Myocyte (in vitro differentiated cells): ENCODE data around the gene SH3BP4. TPM values are rescaled to one million over a fixed set of nuclear protein-coding genes. Genes with fewer than 3 reads are reported as not detected.

Experiments used
- DNase-seq: peaks from one replicate; pipeline ENCODE4 v3.0.0-alpha.2; 2012; ENCODE audit warnings: low read depth
- total RNA-seq: library from RNA; depleted of rRNA; stranded (reverse); fragments of >200 nt; gene quantifications from 2 replicates; pipeline ENCODE4 v1.2.3, GENCODE V29; 2014

Gene SH3BP4
- total RNA-seq, 1 donor from 2014 or later = 20.0 TPM

DNA sequence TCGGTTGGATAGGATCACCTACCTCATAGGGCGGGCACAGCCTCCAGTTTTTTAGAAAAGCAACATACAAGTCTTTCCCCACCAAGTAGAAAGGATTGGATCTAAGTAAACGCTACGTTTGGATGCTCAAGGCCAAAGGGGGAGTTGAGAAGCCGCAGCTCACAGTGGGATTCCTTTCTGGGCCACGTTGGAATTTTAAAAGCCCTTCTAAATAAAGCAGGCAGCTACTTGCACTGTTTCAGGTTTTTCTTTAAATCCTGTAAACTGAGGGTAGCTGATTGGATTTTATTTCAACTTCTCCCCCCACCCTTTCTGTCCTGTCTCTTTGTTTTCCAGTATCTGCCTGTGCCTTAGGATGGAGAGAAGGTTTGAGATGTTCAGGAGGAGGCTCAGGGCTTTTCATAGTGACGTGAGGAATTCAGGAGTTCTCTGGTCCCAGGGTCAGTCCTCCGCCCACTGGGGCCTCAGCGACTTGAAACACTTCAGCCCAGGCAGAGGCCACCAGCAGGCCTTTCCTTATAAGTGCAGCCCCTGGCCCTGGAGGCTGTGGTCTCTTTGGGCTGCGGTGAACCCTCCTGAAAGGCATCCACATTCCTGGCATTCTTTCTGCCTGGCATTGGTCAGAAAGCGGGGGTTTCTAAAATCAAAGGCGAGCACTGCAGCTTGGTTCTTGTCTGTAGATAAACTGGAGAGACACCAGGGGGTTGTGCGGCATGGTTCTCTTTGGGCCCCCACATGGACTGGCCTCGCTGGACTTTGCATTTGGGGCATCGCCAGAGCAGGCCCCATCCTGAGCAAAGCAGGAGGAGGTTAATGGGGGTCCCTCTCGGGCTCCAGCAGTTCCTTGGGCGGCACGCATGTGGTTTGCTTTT, 44.5 kb downstream of the SH3BP4 start:
- peak; percentile 93 for DNase-seq

DNA sequence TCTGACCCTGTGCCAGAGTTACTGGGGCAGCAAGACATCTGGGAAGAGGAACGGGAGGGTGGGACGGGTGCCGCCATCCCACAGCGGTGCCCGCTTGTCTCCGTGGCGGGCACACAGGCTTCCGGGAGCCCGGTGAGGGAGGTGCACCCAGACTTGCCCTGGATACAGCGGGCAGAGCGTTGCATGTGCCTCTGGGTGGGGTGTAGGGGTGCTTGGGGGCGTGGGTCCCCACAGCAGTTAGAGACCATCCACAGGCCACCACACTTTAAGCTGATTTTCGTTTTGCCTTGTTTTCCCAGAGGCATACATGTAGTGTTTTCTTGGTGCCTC, 45.1 kb downstream of the SH3BP4 start:
- DNase-seq = no peak

DNA sequence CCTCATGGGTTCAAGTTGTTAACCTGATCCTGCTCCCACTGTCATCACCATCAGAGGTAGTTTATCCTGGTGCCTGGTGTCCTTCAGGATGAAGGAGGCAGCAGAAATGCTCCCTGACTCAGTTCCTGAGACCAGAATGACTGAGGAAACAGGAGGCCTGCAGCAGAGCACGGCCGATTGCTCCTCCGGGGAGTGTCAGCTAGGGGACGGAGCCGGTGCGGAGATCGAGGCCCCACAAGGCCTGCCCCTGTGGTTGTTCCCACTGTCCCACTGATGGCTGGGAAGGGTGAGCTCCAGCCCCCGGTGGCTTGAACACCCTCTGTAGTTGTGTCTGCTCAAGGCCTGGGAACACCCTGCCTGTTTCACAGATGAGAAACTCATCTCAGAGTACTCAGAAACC, 45.6 kb downstream of the SH3BP4 start:
- DNase-seq = no peak

DNA sequence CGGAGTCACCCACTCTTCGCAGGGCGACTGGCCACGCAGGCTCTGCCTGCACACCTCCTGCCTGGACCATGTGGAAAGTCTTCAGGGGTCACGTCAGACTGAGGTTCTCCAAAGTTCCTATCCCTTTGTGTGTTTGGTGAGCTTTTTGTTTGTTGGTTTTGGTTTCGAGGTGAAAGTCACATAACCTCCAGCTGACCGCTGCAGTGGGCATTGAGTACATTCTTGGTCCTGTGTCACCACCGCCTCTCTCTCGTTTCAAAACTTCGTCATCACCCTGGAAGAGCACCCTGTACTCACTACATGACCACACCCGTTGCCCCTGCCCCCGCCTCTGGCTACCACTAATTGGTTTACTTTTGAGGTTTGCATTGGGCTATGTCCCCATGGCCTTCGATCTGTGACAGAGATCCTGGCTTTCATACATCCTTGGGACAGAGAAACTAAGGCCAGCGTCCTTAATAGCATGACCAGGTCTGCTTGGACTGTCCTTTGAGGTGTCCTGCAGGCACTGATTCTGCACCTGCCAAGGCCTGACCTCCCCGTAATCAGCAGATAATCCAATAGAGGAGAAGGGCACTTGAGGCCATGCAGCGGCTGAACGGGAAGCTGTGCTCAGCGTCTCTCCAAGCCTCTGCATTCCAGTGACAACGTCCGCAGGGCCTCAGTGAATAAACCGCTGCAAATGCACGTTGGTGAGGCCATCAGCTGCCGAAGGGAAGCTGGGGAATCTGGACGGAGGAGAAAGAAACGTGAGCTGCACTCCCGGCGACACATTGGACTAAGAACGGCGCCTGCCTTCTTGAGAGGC, 46.8 kb downstream of the SH3BP4 start:
- DNase-seq = peak; percentile 76

DNA sequence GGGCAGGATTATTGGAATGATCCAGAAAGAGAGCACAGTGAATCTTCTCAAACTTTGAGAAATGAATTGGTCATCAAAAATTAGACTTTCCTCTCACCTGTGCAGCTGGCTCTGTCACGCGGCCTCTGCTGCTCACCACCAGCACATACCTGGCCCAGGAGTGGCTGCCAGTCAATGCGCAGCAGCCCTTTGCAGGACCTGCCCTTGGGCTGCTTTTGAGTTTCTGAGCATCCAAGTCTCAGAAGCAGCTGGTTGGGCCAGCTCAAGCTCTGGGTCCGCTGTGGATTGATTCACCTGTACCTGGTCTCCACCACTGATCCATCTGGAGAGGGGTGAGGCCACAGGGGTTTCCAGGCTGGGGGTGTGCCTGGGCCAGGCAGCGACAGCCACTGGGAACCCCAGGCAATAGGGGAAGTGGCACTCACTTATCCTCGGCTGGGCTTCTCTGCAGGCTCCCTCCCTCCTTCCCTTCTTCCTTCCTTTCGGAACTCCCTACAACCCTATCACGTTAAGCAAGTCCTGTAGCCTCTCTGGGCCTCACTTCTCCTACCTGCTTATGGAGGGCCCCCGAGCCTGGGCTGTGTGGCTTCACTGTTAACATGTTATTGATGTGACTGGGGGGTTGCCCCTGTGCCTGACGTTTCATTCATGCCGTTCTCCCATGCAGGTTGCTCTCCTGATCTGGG, 48.1 kb downstream of the SH3BP4 start:
- no peak for DNase-seq

DNA sequence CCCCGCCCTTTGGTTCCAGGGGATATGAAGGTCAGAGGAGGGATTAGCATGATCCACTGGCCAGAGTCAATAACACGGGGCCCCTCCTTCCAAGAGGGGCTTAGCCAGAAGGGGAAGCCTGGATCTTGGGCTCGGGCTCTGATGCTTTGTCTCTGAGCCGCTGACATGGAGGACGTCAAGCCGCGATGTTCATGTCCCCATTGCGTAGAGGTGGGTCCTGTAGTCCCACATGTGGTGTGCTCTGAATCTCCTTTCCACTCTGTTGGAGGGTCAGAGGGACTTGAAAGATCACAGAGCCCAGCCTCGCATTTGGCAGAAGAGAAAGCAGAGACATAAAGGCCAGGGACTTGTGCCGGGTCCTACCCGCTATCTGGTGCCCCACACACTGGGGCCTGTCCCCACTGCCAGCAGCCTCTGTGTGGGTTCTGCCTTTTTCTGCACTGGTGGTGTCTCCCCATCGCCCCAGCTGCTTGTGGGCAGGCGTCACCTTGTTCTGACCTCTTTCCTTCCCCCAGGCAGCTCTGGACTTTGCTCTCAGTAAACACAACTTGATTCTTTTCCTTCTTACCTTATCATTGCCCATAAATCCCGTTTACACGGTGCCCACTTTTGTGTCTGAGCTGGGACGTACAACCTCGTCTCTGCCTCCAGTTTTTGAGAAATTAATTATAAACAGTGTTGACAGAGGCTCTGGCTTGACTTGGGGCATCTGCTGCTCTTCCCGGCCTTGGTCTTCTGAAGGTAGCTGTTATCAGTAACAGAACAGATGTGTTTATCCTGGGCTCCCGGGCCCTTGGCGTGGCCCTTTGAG, 48.8 kb downstream of the SH3BP4 start:
- DNase-seq = no peak

DNA sequence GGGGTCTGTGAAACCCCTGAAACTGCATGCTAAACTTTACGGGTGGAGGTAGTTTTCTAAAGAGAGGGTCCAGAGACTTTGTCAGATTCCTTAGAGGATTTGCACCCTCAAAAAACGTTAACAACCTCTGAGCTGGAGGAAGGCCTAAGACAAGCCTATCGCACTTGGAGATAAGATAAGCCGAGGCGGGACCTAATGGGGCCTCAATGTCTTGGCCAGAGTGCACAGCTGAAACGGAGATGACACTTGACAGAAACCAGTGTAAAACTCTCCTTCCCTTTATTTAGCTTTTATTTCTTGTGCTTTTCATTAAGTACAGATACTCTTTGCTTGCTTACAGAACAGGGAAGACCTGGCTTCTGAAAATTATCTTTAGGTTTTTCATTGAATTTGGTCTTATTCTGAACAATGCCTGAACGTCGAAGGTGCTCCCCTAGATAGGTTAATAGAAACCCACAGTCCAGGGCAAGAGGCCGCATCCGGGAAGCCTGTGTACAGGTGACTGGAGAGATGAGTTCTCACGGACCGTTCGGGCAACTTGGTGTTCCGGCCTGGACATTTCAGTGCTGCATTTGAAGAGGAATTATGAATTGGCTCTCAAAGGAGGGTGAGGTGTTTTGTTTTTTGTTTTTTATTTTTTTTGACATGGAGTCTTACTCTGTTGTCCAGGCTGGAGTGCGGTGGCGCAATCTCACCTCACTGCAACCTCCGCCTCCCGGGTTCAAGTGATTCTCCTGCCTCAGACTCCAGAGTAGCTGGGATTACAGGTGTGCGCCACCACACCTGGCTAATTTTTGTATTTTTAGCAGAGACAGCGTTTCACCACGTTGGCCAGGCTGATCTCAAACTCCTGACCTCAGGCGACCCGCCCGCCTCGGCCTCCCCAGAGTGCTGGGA, 49.7 kb downstream of the SH3BP4 start:
- DNase-seq = no peak

DNA sequence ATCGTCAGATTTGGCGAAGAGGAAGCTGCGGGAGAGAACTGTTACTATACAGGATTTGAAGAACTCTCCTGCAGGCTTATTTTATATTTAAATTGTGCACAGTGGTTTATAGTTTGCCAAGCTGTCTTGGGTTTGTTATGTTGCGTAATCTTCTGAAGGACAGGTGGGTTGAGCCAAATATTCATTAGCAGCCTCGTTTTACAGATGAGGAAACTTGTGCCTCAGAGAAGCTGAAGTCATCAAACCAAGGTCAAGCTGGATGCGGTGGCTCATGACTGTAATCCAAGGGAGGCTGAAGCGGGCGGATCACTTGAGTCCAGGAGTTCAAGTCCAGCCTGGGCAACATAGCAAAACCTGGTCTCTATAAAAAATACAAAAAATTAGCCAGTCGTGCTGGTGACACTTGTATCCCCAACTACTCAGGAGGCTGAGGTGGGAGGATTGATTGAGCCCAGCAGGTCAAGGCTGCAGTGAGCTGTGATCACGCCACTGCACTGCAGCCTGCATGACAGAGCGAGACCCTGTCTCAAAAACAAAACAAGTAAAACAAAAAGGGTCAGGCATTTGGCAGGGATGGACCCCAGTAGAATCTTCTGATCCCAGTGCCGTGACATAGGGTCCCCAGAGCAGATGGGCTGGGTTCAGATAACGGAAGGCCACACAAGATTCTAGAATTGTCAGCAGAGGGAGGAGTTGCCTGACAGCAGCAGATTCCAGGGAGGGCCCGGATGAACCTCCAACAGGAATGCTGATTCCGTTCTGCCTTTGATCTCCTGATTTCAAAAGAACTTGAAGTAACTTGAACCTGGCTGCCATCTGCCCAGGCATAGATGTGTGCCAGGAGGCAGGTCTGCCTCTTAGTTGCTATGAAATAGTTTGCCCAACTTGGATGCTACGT, 50.6 kb downstream of the SH3BP4 start:
- DNase-seq = no peak

DNA sequence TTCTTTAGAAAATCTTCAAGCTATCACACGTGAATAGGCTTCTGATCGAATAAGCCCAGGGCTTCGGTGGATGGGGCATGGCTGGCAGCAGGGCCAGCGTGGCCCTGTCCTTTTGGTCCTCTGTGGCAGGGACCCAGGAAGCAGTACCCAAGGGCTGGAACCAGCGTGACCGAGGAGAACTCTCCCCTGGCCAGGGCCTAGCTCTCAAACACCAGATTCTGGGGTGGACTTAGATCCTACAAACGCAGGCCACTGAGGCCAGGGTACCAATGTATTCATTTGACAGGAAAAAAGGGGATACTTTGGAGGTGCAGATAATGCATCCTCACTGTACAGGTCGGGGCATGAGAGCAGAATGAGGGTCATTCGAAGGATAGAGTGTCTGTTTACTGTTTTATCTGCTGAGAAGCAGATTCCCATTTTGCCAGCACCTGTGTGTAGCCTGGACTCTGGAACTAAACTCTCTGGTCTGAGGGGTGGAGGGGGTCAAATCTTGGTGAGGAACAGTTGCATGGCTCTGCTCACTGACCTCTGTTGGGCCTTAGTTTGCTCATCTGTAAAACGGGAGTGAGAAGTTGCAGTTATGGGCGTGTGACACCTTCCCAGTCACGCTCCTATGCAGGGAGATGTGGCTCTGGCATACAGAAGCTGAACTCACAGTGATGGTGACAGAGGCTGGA, 51.4 kb downstream of the SH3BP4 start:
- DNase-seq = no peak

DNA sequence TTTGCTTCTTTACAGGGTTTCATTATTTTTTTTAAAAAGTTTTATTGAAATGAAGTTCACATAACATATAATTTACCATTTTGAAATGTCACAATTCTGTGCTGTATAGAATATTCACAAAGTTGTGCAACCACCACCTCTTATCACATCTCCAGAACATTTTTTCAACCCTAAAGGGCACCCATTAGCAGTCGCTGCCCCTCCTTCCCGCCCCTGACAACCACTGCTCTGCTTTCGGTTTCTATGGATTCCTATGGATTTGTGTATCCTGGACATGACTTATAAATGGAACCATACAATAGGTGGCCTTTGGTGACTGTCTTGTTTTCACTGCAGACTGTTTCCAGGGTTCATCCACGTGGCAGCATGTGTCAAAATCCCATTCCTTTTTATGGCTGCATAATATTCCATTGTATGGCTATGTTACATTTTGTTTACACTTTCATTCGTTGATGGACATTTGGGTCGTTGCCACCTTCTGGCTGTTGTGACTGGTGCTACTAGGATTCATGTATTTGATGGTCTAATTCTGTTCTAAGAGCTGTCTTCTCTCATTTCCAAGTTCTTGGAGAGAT, 52.6 kb downstream of the SH3BP4 start:
- no peak for DNase-seq

DNA sequence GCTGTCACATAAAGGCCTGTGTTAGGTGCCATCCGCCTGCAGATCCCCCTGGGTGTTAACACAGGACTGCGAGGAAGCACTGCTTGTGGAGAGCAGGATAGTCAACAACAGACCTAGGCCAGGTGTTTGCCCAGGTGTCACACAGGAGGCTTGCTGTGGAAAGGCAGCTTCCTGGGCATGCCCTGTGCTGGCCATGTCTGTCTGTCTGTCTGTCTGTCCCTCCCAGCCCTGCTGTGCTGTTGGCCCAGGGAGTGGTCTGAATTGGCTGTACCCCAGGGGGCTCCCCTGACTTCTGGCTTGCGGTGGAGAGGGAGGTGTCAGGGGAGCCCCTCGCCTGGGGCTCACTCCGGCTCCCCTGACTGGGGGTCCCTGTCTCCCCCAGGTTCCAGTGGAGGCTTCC, 53.2 kb downstream of the SH3BP4 start:
- no peak for DNase-seq

DNA sequence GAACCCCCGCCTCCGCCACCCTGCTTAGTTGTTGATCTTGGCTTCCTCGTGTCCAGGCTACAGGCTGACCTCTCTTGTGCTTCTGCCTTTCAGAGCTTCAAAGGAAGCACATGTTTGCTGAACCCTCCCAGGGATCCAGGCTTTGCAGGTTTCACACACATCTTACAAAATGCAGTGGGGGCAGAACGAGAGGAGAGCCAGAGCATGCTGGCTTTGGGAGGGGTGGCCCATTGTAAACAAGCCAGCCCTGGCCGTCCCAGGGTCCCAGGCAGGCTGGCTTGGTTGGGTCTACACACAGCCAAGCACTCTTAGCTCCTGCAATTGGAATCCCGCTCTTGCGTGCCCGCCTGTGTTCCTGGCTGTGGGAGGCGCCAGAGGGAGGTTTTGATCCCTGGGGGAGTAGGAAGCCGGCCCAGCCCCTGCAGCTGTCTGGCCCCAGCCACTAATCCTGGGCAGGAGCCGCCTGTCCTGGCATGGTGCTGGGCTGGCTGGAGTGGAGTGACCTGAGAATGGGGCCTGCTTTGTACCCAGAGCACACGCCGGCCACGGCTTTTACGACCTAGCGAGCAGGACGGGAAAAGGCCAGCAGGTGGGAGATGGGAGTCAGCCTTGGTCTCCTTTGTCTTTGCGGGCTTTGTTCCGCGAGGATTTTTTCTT, 53.9 kb downstream of the SH3BP4 start:
- peak; percentile 96 for DNase-seq

DNA sequence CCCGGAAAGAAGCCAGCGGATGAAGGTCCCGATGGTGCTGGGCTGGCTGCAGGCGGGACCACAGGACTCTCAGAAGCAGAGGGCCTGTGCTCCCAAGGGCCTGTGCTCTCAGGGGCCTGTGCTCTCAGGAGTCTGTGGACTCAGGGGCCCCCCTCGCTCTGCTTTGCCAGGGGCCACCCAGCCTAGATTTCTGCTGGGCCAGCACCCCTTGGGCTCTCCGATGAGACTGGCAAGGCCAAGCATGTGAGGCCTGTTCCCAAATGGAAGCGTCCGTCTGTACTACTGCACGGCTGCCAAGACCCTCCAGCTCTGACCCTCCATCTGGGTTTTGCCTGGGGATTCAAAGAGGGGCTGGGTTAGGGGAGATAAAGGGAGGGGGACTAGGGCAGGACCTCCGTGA, 54.6 kb downstream of the SH3BP4 start:
- DNase-seq = no peak

DNA sequence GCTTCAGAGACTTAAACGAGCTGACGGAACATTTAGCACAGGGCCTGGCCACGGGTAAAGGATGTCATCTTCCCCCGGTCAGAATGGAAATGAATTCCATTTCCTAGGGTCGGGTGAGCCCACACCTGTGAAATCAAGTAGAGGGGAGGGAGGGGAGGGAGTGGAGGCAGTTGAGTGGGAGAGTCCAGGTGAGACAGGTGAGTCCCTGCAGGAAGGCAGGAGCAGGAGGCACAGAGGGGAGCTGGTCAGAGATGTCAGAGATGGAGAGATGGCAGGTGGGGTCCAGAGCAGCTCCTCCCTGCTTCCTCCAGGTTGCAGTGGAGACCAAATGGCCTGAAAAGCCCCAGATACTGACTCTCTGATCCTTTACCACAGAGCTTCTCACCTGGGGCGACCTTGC, 55.2 kb downstream of the SH3BP4 start:
- DNase-seq = no peak

DNA sequence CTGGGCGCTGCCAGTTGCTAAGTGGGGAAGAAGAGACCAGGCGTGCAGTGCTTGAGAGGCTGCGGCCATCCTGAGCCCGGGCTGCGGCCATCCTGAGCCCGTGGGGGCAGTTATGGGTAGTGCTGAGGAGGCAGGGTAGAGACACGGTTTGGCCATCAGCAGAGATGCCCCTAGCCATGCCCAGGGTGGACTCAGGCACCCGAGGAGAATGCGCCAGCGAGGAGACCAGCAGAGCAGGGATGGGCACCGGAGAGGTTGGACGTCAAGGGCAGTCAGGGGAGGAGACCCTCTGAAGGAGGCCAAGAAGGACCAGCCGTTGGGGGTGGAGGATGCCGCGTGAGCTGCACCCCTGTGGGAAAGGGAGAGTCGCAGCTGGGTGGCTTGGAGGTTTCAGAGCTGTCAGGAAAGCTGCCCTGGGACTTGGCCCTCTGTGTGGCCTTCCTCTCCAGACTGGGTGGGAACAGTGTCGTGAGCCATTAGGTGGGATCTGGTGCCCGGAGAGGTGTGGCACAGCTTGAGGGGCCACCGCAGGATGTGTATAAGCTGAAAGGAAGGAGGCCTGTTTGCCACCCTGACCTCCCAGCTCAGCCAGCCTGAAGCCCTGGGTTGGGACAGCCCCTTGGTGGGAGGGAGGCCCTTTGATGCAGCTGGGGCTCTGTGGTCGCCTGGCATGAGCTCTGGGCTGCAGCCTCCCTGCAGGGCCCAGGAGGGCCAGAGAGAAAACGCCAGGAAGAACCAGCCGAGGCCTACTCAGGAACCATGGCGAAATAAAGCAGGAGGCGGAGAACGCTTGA, 56.0 kb downstream of the SH3BP4 start:
- peak; percentile 67 for DNase-seq

DNA sequence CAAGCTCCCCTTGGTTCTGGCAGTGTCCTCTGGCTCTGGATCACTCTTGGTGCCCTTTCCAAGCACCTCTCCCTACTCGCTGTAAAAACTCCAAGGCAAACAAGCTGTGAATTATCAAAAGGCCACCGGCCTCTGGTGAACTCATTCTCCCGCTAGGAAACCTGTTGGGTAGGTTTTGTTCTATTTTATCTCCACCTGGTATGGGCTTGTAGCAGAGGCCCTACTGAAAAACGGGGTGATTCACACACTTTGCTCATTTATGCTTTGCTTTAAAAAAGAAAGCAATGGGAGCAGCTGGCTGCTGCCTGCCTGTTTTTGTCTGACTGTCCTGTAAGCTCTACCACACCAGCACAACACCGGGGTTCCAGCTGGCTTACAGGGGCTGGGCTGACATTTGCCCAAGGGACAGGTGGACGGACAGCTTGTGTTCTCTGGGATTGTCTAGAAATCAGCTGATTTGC, 56.8 kb downstream of the SH3BP4 start:
- peak; percentile 83 for DNase-seq

DNA sequence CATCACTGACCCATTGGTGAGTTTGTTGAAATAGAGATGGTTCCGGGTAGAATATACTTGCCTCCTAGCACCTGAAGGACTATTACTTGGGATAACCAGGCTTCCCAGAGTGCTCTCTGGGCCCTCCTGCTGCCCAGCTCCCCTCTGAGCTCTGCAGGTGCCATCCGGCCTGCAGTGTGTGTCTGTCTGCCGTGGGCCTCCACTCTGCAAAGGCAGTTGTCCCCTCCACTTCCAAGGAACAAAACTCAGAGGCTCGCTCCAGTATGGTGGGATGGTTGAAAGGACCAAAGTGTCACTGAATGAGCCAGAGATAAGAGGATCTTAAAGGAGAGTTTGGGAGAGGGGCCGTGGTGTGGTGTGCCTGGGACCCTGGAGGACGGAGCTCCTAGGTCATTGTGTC, 57.3 kb downstream of the SH3BP4 start:
- DNase-seq = no peak
